K562 (cell line): Measurements from ENCODE around the gene CCDC87. TPM values are rescaled to one million over a fixed set of nuclear protein-coding genes. Genes with fewer than 3 reads are reported as not detected.

Experiments
- BRCA1 ChIP-seq, 2 experiments: fragments of 450-650 bp in 1 of 2; sonication (generic) in 1 of 2; formaldehyde crosslinking in 1 of 2; IDR thresholded peaks; 2 replicates each; pipeline versions ENCODE4 v1.5.0 to v1.6.1; 2017 to 2020; ENCODE audit warnings: mild to moderate bottlenecking in 1 of 2, missing genetic modification reagents in 1 of 2
- GTF3C2 ChIP-seq: IDR thresholded peaks from 3 replicates; pipeline ENCODE4 v1.6.1; 2011; ENCODE audit warnings: borderline replicate concordance, mild to moderate bottlenecking, moderate library complexity; ENCODE audit not compliant: insufficient read length; ENCODE audit errors: extremely low read depth
- HOXB6 ChIP-seq: fragments of 250-450 bp; sonication (Bioruptor Pico); IDR thresholded peaks from 2 replicates; pipeline ENCODE4 v1.5.1; 2022; ENCODE audit warnings: mild to moderate bottlenecking, borderline replicate concordance
- MAZ ChIP-seq, 2 experiments: fragments of 450-650 bp in 1 of 2; sonication (generic) in 1 of 2; formaldehyde crosslinking; IDR thresholded peaks in 1 of 2; conservative IDR thresholded peaks in 1 of 2; 2 replicates each; pipeline versions ENCODE4 v1.4.0 to v1.5.0; 2020; ENCODE audit warnings: mild to moderate bottlenecking in 1 of 2, missing genetic modification reagents in 1 of 2
- MLLT1 ChIP-seq, 2 experiments: fragments of 450-650 bp; IDR thresholded peaks; 2 replicates each; pipeline ENCODE4 v1.6.1; 2016
- NKRF ChIP-seq: fragments of 450-650 bp; IDR thresholded peaks from 2 replicates; pipeline ENCODE4 v1.6.1; 2016; ENCODE audit warnings: borderline replicate concordance
- PCBP1 ChIP-seq: fragments of 200-400 bp; formaldehyde crosslinking; IDR thresholded peaks from 2 replicates; pipeline ENCODE4 v1.6.1; 2018; ENCODE audit warnings: mild to moderate bottlenecking, low read depth, low read length; ENCODE audit not compliant: poor library complexity, severe bottlenecking
- RBM17 ChIP-seq: fragments of 200-400 bp; formaldehyde crosslinking; IDR thresholded peaks from 2 replicates; pipeline ENCODE4 v1.6.1; 2017; ENCODE audit warnings: low read depth, mild to moderate bottlenecking, low read length, borderline replicate concordance
- THRAP3 ChIP-seq: fragments of 450-650 bp; IDR thresholded peaks from 2 replicates; pipeline ENCODE4 v1.6.1; 2016; ENCODE audit warnings: mild to moderate bottlenecking, inconsistent platforms, borderline replicate concordance
- ZNF165 ChIP-seq: fragments of 250-450 bp; sonication (Bioruptor Pico); IDR thresholded peaks from 2 replicates; pipeline ENCODE4 v1.4.0; 2020; ENCODE audit warnings: borderline replicate concordance
- ZNF407 ChIP-seq: fragments of 450-650 bp; IDR thresholded peaks from 2 replicates; pipeline ENCODE4 v1.6.1; 2016; ENCODE audit warnings: low read depth
- polyA plus RNA-seq, 8 experiments: library from polyadenylated mRNA; depleted of rRNA in 4 of 8; stranded (reverse) in 5 of 8; unstranded in 3 of 8; fragments of >200 nt; fragmentation: Nextera tagmentation in 2 of 8; fragmentation: Illumina TruSeq in 1 of 8; extraction: Ambion mirVana in 2 of 8; extraction: Trizol in 1 of 8; gene quantifications; 2 replicates each; pipeline versions ENCODE4 v1.2.1 to v1.2.3, GENCODE V29; 2011 to 2014; ENCODE audit warnings: inconsistent platforms in 1 of 8, missing spikeins in 1 of 8
- total RNA-seq, 7 experiments: library from RNA; depleted of rRNA in 6 of 7; stranded (reverse); fragments of >200 nt in 6 of 7; fragmentation: Illumina TruSeq in 2 of 7; extraction: Trizol in 2 of 7; gene quantifications; 2 replicates each; pipeline versions ENCODE4 v1.2.1 to v1.2.3, GENCODE V29; 2011 to 2021; ENCODE audit warnings: low replicate concordance in 1 of 7

CCDC87 gene
- total and polyA plus RNA-seq, 9 of the 15 experiments (the other 6 are each of a cell fraction or from before 2014, with no cell fraction given) = 0.03 to 0.44 (median 0.15) TPM; not detected in 1

GRCh38 chr11:66593303-66593635 is 406 bp upstream of the CCDC87 start (continued):
- TF ChIP-seq ZNF407 = no peak
- no peak for TF ChIP-seq GTF3C2
- TF ChIP-seq NKRF = peak; percentile 42; the same call in 1 of the 2 replicates
- 0 out of 2 replicates have a peak, but pooled peaks have one; percentile 44 for TF ChIP-seq ZNF165 (CRISPR knock-in tag)
- 0 out of 4 replicates have a peak, but pooled peaks of 1 of the 2 experiments have one; percentile 54 for TF ChIP-seq MAZ (CRISPR knock-in tag; conservative IDR thresholded peaks at IDR 0.05 in 1 of 2, IDR thresholded peaks at IDR 0.05 in 1 of 2)
- no peak for TF ChIP-seq THRAP3
- peak; percentile 10 to 27; a peak in 2 of 4 replicates for TF ChIP-seq MLLT1 (IDR thresholded peaks at IDR 0.05)
- TF ChIP-seq RBM17 = no peak
- TF ChIP-seq BRCA1 (IDR thresholded peaks at IDR 0.05) = no peak
- no peak for TF ChIP-seq BRCA1 (CRISPR knock-in tag; IDR thresholded peaks at IDR 0.05)
- TF ChIP-seq PCBP1 = no peak
- no peak for TF ChIP-seq HOXB6
